GM21381 (cell line): ENCODE results near the gene TGFBR1.
"Not testable (repeated sequence)": the region's sequence is repeated elsewhere in the genome, so short reads cannot be mapped to it uniquely, and the experiment has no call there.

Experiments used
- ATAC-seq: cut with Tn5 transposase; IDR thresholded peaks from one replicate; pipeline ENCODE4 v1.9.1; 2021; ENCODE audit warnings: mild to moderate bottlenecking, moderate library complexity; ENCODE audit not compliant: unreplicated experiment

The TGFBR1 gene

DNA sequence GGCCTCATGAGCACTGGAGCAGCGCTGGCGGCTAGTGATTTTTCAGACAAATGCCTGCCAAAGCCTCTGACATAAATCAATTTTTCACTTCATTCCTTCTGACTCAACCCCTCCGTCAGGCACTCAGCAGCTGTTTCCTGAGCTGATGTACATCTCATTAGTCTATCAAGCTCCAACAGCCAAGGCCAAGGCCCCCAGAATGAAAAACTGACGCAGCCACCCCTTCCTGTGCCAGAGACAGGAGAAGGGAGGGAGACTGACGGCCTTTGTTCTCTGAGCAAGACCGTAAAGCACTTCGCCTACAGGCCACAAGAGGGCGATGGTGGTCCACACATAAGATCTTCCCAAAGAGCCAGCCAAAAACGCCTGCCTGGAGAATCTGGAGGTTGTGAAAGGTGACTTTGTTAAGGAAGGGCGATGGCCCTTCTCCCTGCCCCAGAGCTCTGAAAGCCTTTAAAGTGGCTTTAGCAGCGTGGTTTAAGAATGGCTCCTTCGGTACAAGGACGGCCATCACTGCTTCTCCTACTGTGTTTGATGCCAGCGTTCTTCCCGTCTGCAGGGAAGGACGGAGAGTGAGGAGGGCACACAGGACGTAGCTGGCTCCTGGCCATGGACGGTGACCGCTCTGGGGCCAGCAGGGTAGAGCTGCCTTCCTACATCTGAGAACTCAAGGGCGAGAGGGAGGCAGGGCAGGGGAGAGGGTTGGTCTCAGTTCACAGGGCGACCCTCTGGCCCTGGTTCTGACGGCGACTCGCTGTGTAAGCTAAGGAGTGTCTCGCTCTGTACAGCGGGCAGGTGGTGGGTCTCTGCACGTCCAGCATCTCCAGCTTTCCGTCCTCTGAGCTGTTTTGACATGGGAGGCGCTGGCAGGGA lies 79.8 kb downstream of the TGFBR1 start:
- peak; percentile 47 for ATAC-seq

DNA sequence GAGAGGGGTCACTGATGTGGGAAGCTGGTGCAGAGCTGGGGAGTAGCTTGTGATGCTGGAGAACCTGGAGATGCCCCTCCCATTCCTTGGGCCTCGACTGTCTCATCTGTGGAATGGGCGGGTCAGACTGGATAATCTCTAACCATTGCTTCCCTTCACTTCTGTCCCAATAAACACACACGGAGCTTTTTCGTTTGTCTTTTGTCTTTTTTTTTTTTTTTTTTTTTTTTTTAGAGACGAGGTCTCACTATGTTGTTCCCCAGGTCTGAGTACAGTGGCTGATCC lies 80.4 kb downstream of the TGFBR1 start:
- no peak for ATAC-seq

DNA sequence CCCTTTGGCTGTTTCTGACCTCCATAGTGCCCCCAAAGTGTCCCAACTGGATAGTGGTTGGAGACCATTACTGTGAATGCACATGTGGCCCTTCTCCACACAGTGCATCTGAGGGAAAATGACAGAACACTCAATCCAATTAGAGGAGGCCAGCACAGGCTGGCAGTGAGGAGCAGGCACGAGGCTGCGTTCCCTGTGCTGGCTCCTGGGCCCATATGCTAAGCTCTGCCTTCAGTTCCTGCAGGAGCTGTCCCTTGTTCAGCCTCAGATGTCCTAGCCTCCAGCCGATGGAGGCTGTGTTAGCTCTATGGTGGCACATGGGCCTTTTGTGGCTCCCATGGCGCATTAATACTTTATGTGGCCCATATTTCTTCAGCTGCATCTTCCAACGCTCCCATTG lies 81.0 kb downstream of the TGFBR1 start:
- no peak for ATAC-seq

DNA sequence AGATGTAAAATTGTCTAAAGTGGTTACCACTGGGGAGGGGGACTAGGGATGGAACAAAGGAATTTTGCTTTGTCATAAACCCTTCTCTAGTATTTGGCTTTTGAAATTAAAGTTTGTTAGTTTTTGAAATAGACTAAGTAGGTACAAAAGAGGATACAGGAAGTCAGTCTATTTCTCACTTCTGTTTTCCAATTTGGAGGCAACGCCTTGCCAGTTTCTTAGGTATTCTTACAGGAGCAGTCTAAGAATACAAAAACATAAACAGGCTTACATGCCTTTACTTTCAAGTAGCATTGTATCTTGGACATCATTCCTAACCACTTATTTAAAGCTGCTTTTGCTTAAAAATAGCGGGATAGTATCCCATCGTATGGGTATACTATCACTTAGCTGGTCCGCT lies 82.4 kb downstream of the TGFBR1 start:
- ATAC-seq, result no peak

DNA sequence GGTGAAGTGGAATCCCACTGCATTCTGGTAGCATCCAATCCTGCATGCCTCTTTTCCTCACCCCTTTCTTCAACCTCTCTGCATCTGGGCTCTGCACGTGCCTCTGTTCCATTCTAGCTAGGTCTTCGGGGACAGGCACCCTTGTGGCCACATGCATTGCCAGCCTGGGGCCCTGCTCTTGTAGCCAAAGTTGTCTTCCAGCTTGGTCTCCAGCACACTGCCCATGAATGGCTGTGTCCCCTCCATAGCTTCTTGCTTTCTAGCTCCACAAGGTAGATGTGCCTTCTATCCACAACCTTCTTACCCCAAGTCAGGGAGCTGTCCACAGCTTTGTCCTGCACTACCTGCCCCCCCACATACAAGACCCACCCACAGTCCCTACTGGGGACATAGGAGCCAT lies 84.3 kb downstream of the TGFBR1 start:
- ATAC-seq, result no peak

DNA sequence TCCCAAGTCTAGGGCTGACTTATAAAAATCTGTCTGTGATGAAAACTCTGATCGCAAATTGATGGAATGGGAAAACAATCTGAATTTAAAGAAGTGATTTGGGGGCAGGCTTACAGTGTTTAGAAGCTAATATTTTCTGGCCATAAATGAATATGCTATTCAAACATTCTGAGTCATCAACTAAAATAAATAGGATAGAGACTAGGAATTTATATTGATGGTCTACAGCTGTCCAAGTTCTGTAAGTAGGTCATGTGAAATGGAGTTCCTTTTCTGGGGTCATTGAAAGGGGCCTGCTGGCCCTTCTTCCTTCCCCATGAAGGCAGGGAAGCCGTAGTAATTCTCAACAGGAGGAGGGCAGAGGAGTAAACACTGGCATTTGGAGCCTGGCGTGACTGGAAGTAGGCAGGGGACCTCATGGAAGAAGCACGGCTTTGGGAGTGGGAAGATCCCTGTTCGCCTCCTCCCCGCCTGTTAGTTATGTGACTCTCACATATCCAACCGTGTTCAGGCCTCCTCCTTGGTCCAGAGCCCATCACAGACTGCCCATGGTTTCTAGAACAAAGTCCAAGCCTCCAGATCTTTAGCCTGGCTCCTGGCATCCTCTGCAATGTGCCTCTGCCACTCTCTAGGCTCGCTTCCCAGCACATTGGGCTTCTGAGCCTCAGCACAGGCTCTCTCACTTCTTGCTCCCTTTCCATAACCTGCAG lies 85.1 kb downstream of the TGFBR1 start:
- ATAC-seq, result no peak

DNA sequence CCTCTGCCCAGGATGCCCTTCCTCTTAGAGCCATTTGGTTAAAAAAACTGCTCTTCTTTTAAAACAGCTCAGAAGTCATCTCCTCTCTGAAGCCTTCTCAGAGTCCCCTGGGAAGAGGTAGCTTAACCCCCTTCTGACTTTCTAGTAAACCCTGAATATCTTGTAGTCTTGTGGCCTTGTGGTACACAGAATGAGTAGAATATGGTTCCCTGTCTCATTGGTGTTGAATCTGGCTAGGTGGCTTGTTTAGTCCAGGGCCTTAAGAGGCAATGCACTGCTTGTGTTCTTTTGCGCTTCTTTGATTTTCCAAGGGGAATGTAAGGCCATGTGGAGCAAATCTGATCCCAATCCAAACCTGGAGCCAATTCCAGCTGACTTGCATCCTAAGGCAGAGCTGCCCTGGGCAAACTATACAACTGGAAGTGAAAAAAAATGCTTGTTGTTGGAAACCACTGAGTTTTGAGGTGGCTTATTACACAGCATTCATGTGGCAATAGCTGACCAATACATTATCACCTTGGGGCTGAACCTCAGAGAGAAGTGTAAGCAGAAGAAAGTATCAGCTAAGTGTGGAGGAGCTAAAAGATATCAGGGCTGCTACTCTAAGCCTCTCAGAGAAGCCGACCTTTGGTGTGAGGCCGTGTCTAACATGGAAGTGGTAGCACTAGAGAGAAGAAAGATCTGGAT lies 85.8 kb downstream of the TGFBR1 start:
- no peak for ATAC-seq

DNA sequence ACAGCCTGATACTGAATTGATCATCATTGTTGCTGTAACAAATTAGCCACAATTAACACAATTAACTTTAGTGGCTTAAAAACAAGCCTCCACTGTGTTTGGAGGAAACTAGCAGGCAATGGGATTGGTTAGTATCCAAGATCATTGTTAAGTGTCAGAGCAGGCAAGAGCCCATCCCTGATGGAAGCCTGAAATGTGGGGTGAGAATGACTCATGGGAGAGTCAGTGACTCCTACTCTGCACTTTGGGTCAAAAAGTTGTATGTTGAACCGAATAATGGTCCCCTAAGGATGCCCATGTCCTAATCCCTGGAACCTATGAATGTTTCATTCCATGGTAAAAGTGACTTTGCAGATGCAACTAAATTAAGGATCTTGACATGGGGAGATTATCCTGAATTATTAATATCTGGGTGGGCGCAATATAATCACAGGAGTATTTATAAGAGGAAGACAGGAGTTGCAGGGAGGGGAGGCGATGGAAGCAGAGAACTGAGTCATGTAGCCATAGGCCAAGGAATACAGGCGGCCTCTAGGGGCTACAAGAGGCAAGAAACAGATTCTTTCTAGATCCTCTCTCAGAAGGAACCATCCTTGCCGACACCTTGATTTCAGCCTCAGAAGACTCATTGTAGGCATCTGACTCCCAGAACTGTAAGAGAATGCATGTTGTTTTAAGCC lies 88.0 kb downstream of the TGFBR1 start:
- no peak for ATAC-seq

DNA sequence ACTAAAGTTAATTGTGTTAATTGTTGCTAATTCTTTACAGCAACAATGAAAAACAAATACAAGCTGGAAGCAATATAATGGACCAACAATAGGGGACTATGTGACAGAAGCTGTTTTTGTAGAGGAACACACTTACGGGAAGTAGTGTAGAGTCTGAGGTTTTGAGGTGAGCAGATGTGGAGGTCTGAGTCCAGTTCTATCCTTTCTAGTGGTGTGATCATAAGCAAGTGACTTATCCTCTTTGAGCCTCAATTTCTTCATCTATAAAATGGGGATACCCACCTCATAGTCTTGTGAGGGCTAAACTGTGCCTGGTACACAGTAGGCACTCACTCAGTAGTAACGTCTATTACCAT lies 88.5 kb downstream of the TGFBR1 start:
- ATAC-seq, result no peak

DNA sequence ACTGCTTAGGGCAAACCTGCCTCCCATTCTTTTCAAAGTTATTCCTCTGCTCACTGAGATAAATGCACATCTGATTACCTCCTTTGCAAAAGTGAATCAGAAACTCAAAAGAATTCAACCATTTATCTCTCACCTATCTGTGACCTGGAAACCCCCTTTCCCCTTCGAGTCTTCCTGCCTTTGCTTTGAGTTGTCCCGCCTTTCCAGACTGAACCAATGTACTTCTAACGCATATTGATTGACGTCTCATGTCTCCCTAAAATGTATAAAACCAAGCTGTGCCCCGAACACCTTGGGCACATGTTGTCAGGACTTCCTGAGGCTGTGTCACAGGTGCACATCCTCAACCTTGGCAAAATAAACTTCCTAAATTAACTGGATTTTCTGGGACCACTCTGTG lies 91.6 kb downstream of the TGFBR1 start:
- ATAC-seq, result not testable (repeated sequence)

DNA sequence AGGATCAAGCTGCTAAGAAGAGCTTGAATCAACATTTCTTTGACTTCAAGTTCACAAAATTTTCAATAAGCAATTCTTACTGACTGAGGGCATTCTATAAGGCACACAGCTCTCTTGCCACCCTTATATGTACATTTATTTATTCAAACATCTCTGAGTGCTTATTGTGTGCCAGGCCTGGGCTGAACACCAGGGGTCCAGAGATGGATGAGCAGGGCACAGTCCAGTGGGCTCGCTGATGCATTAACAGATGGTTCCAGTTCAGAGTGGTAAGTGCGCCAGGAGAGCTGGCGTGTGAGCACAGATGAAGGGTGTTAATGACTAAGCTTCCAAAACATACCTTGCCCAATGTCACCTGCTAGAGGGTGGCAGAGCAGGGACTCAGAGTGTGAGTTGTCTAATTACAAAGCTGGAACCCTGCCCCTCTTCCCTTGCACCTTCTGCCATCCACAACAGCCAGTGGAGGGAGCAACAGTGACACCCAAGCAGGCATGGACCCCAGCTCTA lies 92.3 kb downstream of the TGFBR1 start:
- no peak for ATAC-seq

DNA sequence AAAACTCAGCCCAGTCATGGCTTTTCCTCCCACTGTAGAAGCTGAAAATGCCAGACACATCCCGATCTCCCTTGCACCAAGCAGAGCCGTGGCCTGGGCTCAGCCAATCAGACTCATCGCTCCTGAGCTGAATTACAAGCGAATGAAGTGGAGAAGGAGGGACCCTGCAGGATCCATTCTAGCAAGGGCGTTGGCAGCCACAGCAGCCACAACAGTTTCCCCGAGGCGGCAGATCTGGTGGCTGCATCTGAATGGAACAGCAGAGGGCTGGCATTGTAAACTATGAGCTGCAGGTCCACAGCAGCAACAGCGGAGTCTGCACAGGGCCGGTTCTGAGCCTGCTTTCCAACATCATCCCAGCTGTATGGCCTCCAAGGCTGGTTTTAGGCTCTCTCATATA lies 93.1 kb downstream of the TGFBR1 start:
- no peak for ATAC-seq

DNA sequence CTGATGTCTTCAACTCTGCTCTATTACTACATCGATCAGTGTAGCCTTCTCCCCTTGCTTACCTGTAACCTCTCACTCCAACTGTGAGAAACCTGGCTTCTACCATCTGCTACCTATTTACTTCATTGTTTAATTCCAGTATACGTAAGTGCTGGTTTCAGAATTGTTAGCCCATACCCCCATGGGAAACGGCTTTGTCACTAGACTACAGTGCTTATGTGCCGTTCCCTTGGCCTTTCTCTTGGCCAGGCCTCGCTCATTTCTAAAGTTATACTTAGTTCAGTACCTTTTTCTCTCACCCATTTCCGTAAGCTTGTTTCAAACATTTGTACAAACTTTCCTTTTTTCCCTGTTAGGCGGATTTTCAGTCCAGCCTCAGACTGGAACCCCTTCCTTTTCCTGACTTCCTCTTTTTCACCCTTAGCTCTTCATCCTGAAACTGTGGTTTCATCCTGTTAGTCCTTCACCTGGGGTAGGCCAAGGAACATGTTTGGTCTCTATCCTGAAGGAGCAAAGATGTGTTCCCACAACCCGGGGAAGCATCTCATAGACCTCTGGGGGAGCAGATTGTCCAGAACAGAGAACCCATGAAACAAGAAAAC lies 95.1 kb downstream of the TGFBR1 start:
- no peak for ATAC-seq

DNA sequence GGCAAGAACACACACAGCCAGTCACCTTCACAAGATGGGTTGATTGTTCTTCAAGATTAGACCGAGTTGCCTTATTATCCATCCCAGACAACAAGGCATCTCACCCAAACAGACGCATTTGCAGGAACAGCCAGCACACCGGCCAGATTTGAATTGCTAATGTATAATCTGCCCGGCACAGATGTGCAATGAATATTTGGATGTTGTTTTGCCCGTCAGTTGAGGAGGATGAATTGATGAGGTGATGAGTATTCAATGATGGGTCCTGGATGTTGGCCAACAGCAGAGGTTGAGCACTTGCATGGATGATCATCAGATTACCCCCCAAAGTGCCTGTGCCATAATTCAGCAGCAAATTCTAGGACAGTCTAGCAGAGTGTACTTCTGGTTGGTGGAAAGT lies 96.7 kb downstream of the TGFBR1 start:
- no peak for ATAC-seq
